Head of caudate nucleus (tissue), 42 donors: ENCODE results near the gene PDILT.
"Not testable (repeated sequence)": the region's sequence is repeated elsewhere in the genome, so short reads cannot be mapped to it uniquely, and the experiment has no call there.

Experiments
- DNase-seq, 42 donors: peaks; one replicate each; pipeline versions ENCODE4 v3.0.0 to v3.0.0-alpha.2; 2020 to 2021; ENCODE audit warnings: mixed read lengths in 7 of 42
- intact Hi-C: fragments of 100-400 bp; cut with DNase I; formaldehyde crosslinking; loops from one replicate; pipeline ENCODE4 v1.15.0; 2022

Gene PDILT

DNA sequence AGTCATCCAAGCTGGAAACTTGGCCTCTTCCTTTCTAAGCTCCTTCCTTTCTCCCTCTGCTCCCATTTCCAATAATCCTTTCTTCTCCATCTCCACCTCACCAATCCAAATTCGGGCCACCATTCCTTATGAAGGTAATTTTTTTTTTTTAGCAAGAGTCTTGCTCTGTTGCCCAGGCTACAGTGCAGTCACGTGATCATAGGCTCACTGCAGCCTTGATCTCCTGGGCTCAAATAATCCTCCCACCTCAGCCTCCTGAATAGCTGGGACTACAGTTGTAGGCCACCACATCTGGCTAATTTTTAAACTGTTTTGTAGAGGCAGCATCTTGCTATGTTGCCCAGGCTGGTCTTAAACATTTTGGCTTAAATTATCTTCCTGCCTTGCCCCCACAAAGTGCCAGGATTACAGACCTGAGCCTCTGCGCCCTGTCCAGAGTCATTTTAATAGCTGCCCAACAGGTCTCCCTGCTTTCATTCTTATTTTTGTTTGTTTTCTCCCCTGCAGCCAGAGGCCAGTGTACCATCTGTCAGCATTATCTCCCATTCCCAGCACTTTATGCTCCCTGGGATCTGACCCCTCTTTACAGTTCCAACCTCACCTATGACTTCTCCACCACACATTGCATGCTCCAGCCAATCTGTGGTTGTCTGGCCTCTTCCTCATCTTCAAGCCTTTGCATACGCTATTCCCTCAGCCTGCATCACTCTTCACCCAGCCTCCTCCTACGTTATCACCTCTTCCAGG lies 75.0 kb downstream of the PDILT start:
- intact Hi-C loops: no loop called here
- DNase-seq: no peak

DNA sequence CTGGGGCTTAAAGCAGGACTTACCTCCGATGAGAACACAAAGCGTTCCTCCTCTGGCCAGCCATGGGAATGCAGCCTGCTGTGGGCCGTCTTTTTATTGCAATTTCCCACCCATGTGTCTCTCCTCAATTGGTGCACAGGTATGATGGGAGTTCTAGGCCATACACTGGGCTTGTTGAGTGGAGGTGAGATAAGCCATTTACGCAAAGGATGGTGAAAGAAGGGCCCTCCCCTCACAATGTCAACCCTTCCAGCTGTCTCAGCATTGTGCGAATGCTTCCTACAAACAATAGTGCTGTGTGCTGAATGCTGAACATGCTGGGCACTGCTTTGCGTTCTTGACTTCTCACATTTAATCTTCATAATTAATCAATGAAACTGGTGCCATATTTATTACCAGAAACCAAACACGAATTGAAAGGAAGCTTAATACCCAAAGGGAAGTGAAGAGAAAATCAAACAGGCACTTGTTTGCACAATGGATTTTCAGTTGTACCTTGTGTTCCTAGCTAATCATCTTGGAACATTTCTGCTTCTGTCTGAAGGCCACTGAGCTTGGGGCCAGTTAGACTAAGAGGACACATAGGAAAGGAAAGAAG lies 77.0 kb downstream of the PDILT start, which contains the start of gene GP2:
GP2 (minus strand) TSS at position 70 of the 598 bp plus-strand sequence. CDS start 1,082 bp downstream, outside the sequence.
- intact Hi-C loops: no loop called here
- DNase-seq: no peak

GRCh38 chr16:20326321-20326720 lies 78.2 kb downstream of the PDILT start:
- DNase-seq: no peak
- intact Hi-C loops: no loop called here

GRCh38 chr16:20325005-20325404 lies 79.5 kb downstream of the PDILT start:
- no peak for DNase-seq
- intact Hi-C loops: no loop called here

- DNase-seq: no peak
These were observed 80.9 kb downstream of the PDILT start for GRCh38 chr16:20323591-20324117.

GRCh38 chr16:20322696-20323095 lies 81.8 kb downstream of the PDILT start:
- intact Hi-C loops: no loop called here
- DNase-seq: no peak

More at GRCh38 chr16:20323591-20324117, 80.9 kb downstream of the PDILT start:
- intact Hi-C loops: no loop called here

- intact Hi-C loops: no loop called here
- DNase-seq: no peak
These were observed 82.9 kb downstream of the PDILT start for GRCh38 chr16:20321671-20322070.

DNA sequence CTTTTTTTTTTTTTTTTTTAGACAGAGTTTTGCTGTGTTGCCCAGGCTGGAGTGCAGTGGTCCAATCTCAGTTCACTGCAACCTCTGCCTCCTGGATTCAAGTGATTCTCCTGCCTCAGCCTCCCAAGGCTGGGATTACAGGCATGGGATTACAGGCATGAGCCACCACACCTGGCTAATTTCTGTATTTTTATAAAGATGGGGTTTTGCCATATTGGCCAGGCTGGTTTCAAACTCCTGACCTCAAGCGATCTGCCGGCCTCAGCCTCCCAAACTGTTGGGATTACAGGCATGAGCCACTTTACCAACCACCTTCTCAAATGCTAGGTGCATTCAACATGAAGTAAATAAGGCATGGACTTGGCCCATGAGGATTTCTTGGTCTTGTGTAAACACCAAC lies 83.5 kb downstream of the PDILT start:
- intact Hi-C loops, DNase-seq: not testable (repeated sequence)

- DNase-seq: no peak
- intact Hi-C loops: no loop called here
These were observed 83.9 kb downstream of the PDILT start for GRCh38 chr16:20320592-20320991.

DNA sequence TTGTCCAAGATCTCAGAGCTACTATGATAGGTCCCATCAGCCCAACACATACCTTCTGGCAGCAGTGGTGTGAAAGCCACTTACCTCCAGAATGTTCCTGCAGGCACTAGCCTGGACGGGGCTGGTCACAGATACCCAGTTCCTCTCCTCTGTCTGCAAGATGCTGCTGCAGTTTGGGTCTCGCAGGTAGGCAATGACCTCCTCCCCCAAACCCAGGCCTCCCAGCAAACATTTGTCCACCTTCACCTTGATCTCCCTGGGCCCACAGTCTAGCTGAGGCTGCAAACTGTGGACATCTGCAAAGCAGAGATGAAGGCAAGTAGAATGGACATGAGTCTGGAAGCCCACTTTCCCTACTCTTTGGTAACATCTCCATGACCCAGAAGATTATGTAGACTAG lies 84.4 kb downstream of the PDILT start:
- intact Hi-C loops: no loop called here
- no peak for DNase-seq

- no peak for DNase-seq
- intact Hi-C loops: no loop called here
These were observed 85.1 kb downstream of the PDILT start for GRCh38 chr16:20319406-20319805.

DNA sequence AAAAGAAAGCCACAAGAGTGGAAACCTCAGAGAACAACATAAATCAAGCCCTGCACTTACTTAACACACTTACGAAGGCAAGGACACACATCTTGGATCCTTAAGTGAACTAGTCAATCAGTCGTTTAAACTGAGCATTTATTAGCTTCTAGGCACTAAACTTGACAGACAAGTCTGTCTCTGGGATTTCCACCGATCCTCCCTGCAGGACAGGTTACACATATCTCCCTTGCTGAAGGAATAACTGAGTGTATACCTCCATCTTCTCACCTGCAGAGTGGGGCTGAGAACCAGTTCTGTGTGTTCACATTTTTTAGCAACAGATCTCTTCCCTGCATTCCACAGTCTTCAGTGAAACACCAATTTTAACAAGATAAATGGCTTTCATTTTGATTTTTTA lies 86.1 kb downstream of the PDILT start:
- DNase-seq: no peak
- intact Hi-C loops: no loop called here

DNA sequence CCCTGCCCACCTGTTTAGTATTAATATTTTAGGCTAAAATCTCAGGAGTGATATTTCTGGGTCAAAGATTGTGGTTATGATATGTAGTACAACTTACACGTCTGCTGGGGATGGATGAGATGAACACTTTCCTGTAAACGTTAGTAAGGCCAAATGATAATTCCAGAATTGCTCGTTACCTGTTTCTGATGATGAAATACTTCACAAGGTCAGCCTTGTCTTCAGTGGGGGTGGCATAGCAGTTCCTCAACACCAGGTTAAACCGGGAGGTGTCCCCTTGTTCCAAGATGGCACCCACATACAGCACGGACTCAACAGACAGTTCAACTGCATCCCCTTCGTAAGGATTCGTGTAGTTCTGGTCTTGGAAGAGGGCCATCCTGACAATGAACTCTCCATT lies 86.5 kb downstream of the PDILT start:
- no peak for DNase-seq
- intact Hi-C loops: no loop called here

GRCh38 chr16:20317117-20317516 lies 87.4 kb downstream of the PDILT start:
- intact Hi-C loops: no loop called here
- no peak for DNase-seq

DNA sequence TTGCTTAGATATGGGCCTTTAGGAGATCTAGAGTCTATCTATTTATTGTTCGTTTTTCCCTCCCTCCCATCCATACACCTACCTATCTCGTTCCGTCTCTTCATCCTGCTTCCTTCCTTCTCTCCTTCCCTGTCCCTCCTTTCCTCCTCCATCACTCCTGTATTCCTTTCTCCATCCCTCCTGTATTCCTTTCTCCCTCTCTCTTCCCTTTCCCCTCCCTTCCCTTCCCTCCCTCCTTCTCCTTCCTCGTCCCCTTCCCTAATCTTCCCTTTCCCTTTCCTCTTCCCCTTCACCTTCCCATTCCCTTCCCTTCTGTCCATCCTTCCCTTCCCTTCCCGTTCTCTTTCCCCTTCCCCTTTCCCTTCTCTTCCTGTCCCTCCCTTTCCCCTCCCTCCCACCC lies 87.8 kb downstream of the PDILT start:
- intact Hi-C loops: no loop called here
- DNase-seq: no peak

DNA sequence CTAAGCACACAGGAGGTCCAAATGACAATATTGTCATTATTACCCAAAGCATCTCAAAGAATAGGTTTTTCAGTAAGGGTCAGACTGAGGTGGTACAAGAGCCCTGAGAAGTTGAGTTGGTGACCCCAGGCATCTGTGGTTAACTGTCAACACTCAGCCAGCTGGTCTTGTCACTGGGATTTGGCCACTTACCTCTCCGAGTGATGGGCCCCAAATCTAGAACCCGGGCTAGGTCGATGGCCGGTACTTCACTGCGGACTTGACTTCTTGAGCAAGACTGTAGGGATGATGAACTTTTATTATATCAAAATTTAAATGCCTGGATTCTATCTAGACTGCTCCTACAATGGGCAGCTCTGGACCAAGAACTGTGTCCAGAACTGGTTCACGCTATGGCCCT lies 88.8 kb downstream of the PDILT start:
- intact Hi-C loops: no loop called here

DNA sequence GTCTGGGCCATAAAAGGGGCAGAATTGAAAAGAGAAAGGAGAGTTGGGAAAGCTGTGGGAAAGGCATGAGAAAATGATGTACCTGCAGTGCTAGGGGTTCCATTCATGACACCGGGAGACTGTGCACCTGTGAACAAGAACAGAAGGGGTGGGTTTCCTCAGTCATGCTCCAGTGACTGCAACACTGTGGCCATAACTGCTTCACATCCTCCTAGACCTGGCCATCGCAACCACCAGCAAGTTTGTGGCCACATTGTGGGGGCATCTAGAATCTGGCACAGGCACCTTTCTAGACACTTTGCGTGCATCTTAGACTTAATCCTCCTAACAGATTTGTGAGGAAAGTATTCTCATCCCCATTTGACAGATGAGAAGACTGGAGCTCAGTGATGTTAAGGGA lies 90.0 kb downstream of the PDILT start:
- intact Hi-C loops: no loop called here
- DNase-seq: no peak

More for the DNA sequence above, 88.8 kb downstream of the PDILT start:
- no peak for DNase-seq

- intact Hi-C loops: no loop called here
- DNase-seq: no peak
These were observed 90.8 kb downstream of the PDILT start for GRCh38 chr16:20313741-20314140.

GRCh38 chr16:20312536-20313095 lies 91.9 kb downstream of the PDILT start:
- intact Hi-C loops, DNase-seq: not testable (repeated sequence)

GRCh38 chr16:20311548-20311947 lies 93.0 kb downstream of the PDILT start:
- intact Hi-C loops: no loop called here
- no peak for DNase-seq
